GM12892 (cell line): Measurements from ENCODE around the gene USP3.

Source experiments
- POLR2A ChIP-seq: IDR thresholded peaks from 2 replicates; pipeline ENCODE4 v1.6.1; 2011; ENCODE audit warnings: low read depth, low read length, control low read depth
- POLR2AphosphoS5 ChIP-seq: IDR thresholded peaks from 2 replicates; pipeline ENCODE4 v1.6.1; 2011; ENCODE audit warnings: low read depth, low read length, control low read depth

DNA sequence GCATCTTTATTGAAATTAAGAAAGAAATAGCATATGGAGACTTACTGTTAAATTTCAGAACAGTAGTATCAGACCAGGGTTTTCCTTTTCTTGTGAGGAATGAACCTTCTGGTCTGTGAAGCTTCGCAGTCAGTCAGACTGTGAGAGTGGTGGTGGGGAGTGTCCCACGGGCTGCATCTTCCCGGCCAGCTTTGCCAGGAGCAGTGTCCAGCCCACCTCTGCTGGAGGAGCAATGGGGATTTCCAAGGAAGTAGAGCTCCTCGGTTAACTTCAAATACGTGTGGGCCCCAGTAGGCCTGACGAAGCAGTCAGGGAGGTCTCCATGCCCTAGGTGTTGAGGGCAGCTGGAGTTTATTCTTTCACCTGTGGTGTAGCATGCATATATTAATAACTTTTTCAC lies 51.9 kb downstream of the USP3 start:
- no peak for TF ChIP-seq POLR2A
- TF ChIP-seq POLR2AphosphoS5: no peak
